ENCODE results near the gene APOM.
A peak's percentile ranks its signal among the peaks of the same experiment; 100 is the strongest.

Gene APOM

GRCh38 chr6:31631681-31632278 lies 23.9 kb upstream of the APOM start:
- DNase-seq = no peak

- no peak for DNase-seq
Measured at GRCh38 chr6:31632279-31632946, 23.3 kb upstream of the APOM start.

- DNase-seq = no peak
Measured at GRCh38 chr6:31633447-31633846, 22.2 kb upstream of the APOM start.

GRCh38 chr6:31634131-31634530 lies 21.6 kb upstream of the APOM start:
- DNase-seq = no peak

- no peak for DNase-seq
Measured at GRCh38 chr6:31634969-31635575, 20.6 kb upstream of the APOM start.

- no peak for DNase-seq
Measured at GRCh38 chr6:31636698-31637596, 18.7 kb upstream of the APOM start.

GRCh38 chr6:31639043-31639442 lies 16.7 kb upstream of the APOM start:
- no peak for DNase-seq

- DNase-seq = no peak
Measured at GRCh38 chr6:31639449-31639861, 16.2 kb upstream of the APOM start.

GRCh38 chr6:31640612-31641011 lies 15.1 kb upstream of the APOM start:
- DNase-seq = no peak

- no peak for DNase-seq
Measured at GRCh38 chr6:31641370-31641769, 14.3 kb upstream of the APOM start.

- DNase-seq = no peak
Measured at GRCh38 chr6:31642798-31643570, 12.7 kb upstream of the APOM start.

GRCh38 chr6:31643818-31644454 lies 11.8 kb upstream of the APOM start:
- DNase-seq = no peak

GRCh38 chr6:31645325-31645724 lies 10.4 kb upstream of the APOM start:
- DNase-seq = no peak

GRCh38 chr6:31651602-31652191 lies 4.0 kb upstream of the APOM start:
- DNase-seq = peak; percentile 47 to 58

- DNase-seq = peak; percentile 93 to 96
Measured at GRCh38 chr6:31652925-31653724, 2.6 kb upstream of the APOM start.

GRCh38 chr6:31654574-31655348 lies 933 bp upstream of the APOM start:
- no peak for DNase-seq

- DNase-seq = no peak
Measured at GRCh38 chr6:31657406-31658157, 1.9 kb downstream of the APOM start.

GRCh38 chr6:31658158-31658688 lies 2.5 kb downstream of the APOM start:
- DNase-seq = no peak
